HUES64 (cell line): ENCODE measurements around the gene ENPP1.
A peak's percentile ranks its signal among the peaks of the same experiment; 100 is the strongest.

Experiments
- H3K27ac ChIP-seq: 2 replicates; pipeline ENCODE4 v1.7.0; 2013; ENCODE audit warnings: low read depth, low read length, inconsistent platforms
- H3K27me3 ChIP-seq: 2 replicates; pipeline ENCODE4 v1.6.1; 2013; ENCODE audit warnings: mild to moderate bottlenecking, low read length; ENCODE audit not compliant: insufficient read depth
- H3K36me3 ChIP-seq: 2 replicates; pipeline ENCODE4 v1.6.1; 2013; ENCODE audit warnings: mild to moderate bottlenecking, low read length; ENCODE audit not compliant: insufficient read depth
- H3K4me1 ChIP-seq: 2 replicates; pipeline ENCODE4 v1.6.1; 2013; ENCODE audit warnings: mild to moderate bottlenecking, low read length, moderate library complexity; ENCODE audit not compliant: insufficient read depth
- H3K4me3 ChIP-seq: 2 replicates; pipeline ENCODE4 v1.5.1; 2013; ENCODE audit warnings: mild to moderate bottlenecking, low read length, moderate library complexity
- H3K9ac ChIP-seq: 2 replicates; pipeline ENCODE4 v1.6.1; 2013; ENCODE audit warnings: mild to moderate bottlenecking, low read depth, low read length
- H3K9me3 ChIP-seq: 2 replicates; pipeline ENCODE4 v1.6.1; 2013; ENCODE audit warnings: low read depth, low read length; ENCODE audit not compliant: insufficient read depth
- WGBS: fragments of 150-250, 120-280 bp; methylation state at CpG from one replicate; pipeline ENCODE4 v1.1.7; 2013; ENCODE audit warnings: missing lambda C conversion rate; 5-methylcytosine and 5-hydroxymethylcytosine counted together

The ENPP1 gene

DNA sequence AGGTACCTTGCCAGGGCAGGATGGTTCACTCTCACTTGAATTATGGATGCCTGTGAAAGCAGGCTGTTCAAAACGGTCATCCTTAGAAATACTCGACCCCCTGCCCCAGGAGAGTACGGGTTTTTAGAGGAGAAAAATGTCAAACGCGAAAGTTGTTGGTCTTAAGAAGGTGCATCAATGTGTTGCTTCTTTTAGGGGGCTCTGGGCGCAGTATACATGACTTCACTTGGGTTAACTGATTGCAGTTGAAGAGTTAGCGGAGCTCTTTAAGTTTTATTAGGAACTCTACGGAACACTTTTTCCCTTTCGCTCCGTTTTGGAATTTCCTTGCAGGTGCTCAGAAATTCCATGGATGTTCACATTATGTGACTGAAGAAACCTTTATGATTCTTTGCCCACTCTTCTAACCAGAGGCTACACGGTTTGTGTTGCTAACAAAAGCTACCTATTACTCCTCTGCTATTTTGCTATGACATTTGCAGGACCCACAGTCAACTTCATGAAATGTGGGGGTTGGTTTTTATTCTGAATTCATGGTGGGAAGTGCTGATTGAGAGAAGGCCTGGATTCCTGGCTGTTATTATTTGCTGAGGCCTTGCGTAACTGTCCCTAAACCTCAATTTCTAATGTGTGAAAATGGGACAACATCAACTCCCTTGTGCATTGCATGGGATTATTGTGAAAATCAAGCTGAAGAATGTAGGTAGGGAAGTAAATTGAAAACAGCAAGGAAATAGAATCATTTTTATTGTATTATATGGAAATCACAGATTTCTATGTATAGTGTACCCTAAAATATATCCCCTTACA is 845 bp downstream of the ENPP1 start:
- Histone ChIP-seq H3K27ac (peak overlapping the region; percentile 50; the same call in 1 of the 2 replicates), H3K4me3 (peak overlapping the region; percentile 76), H3K4me1 (peaks cover 20% of the 10 kb centered on the region), H3K9ac (peak overlapping the region; percentile 74), H3K9me3 (no peaks in the 10 kb centered on the region), H3K27me3 (peaks cover 31% of the 10 kb centered on the region), H3K36me3 (no peaks in the 10 kb centered on the region)
- 13% methylated on average over 12 of the region's 12 CpGs for WGBS

DNA sequence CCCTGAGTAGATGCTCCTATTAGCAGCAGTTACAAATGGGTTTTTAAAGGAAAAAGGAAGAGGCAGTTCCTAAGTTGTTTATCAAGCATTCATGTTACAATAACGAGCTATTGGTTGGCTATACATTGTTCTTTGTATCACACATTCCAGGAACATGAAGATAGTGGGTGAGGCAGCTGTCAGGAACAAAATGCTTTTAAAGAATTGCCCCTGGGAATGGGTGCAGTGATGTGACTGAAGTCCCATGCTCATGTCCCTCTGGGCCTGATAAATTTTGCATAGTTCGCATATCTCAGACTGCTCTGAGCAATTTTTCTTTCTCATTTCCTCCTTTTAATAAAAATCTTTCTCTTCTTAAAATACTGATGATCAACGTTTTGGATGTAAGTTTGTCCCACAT is 3.7 kb downstream of the ENPP1 start:
- WGBS = 81% methylated on average over 3 of the region's 3 CpGs
- no peak overlapping the region for H3K9ac ChIP-seq

DNA sequence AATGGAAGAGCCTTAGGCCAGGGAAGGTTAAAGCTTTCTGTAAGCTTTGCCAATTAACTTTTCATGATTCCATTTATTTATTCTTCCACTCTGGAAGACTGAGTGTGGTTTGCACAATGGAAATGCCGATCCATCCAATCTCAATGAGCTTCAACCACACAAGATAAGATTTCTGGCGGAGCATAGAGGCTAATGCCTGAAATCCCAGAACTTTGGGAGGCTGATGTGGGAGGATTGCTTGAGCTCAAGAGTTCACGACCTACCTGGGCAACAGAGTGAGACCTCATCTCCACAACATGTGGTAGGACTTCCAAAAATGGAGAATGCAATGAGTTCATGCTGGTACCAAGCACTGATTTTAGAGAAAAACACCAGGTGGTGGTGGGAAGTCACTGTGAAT is 6.2 kb downstream of the ENPP1 start:
- Histone ChIP-seq H3K27ac (no peak overlapping the region), H3K9ac (no peak overlapping the region)
- 95% methylated on average over 3 of the region's 3 CpGs for WGBS

More for the DNA sequence above, 3.7 kb downstream of the ENPP1 start:
- H3K4me3 ChIP-seq = no peak overlapping the region
- H3K27ac ChIP-seq = no peak overlapping the region
- peaks cover 21% of the 10 kb centered on the region for H3K4me1 ChIP-seq
- H3K9me3 ChIP-seq = no peaks in the 10 kb centered on the region
- H3K27me3 ChIP-seq = peaks cover 21% of the 10 kb centered on the region
- no peaks in the 10 kb centered on the region for H3K36me3 ChIP-seq

DNA sequence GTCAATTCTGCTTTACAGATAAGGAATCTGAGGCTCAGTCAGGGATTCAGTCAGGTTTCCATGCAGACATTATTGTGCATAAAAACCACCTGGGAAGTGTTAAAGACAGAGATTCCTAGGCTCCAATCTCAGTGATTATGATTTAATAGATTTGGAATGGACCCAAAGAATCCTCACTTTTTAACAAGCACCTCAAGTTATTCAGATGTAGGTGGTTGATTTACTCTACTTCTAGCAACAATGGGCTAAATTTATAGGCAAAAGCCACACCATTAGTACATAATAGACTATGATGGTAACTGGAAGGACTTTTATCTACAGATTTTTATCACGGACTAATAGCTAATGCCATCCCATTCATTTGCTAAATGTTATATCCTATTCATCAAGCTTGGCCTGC is 9.0 kb downstream of the ENPP1 start:
- H3K9ac ChIP-seq = no peak overlapping the region
- H3K9me3 ChIP-seq = no peaks in the 10 kb centered on the region
- no peak overlapping the region for H3K4me3 ChIP-seq
- H3K27me3 ChIP-seq = no peaks in the 10 kb centered on the region
- no peaks in the 10 kb centered on the region for H3K36me3 ChIP-seq
- peaks cover 9% of the 10 kb centered on the region for H3K4me1 ChIP-seq
- 78% methylated on average over 1 of the region's 1 CpG for WGBS
- no peak overlapping the region for H3K27ac ChIP-seq

More for the DNA sequence above, 6.2 kb downstream of the ENPP1 start:
- Histone ChIP-seq H3K4me1 (peaks cover 19% of the 10 kb centered on the region), H3K4me3 (no peak overlapping the region), H3K36me3 (no peaks in the 10 kb centered on the region), H3K27me3 (peaks cover 4% of the 10 kb centered on the region; the same call in 1 of the 2 replicates), H3K9me3 (no peaks in the 10 kb centered on the region)

DNA sequence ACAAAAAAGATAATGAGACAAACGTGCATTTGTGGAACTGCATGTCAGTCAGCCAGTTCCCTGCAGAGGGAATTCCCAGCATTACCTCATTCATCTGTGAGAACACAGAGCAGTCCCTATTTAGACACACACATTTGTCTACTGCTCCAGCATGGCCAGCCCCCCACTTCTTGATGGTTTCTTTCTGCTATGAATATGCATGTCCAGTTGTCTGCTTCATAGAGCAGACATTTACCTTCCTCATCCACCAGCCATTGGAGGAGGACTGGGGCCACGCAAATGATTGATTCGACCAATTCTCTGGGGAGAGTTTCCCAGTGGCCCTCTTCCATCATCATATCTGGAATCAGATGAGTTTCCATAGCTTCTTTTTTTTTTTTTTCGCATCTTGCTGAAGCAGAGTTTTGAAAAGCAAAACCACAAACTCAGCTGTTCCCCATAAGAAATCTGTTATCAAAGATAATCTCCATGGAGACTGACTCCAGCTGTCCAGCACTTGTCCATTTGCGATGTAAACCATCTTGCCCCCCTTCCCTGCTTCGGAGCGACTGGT is 11.8 kb downstream of the ENPP1 start:
- H3K36me3 ChIP-seq = no peaks in the 10 kb centered on the region
- WGBS = 92% methylated on average over 6 of the region's 7 CpGs
- H3K27ac ChIP-seq = no peak overlapping the region
- no peaks in the 10 kb centered on the region for H3K9me3 ChIP-seq
- H3K27me3 ChIP-seq = no peaks in the 10 kb centered on the region
- H3K9ac ChIP-seq = no peak overlapping the region
- H3K4me1 ChIP-seq = peaks cover 9% of the 10 kb centered on the region
- H3K4me3 ChIP-seq = no peak overlapping the region

DNA sequence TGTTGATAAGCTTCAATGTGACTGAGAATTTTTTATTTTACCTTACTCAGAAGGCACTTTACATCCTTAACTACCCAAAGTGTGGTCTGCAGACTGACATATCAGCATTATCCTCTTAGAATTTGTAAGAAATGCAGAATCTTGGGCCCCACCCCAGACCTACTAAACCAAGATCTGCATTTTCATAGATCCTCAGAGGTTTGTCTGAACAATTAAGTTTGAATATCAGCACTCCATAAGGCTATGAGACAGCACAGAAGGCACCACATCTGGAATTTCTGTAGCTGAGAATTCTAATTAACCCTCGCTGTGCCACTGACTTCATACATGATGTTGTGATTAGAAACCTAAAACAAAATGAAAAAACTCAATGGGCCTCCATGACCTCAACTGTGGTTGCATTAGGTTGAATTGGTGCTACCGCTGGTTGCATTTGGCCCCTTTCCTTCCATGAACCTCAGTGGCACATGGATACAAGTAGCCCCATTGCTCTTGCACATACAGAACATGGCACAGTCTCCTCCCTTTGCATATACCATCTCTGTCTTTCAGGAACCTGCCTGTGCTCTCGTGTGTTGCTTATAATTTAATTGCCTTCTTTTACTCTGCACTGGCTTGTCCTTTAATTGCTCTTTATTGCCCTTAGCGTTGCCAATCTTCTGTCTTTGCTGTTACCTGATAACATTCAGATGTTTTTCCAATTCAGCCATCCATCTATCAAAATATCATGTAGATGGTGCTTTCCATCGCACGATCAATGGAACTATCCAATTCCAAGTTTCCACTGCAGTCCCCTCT is 13.4 kb downstream of the ENPP1 start:
- Histone ChIP-seq H3K9me3 (no peaks in the 10 kb centered on the region), H3K27ac (no peak overlapping the region), H3K4me3 (no peak overlapping the region), H3K27me3 (no peaks in the 10 kb centered on the region), H3K36me3 (no peaks in the 10 kb centered on the region), H3K4me1 (peaks cover 9% of the 10 kb centered on the region), H3K9ac (no peak overlapping the region)
- 97% methylated on average over 6 of the region's 6 CpGs for WGBS

DNA sequence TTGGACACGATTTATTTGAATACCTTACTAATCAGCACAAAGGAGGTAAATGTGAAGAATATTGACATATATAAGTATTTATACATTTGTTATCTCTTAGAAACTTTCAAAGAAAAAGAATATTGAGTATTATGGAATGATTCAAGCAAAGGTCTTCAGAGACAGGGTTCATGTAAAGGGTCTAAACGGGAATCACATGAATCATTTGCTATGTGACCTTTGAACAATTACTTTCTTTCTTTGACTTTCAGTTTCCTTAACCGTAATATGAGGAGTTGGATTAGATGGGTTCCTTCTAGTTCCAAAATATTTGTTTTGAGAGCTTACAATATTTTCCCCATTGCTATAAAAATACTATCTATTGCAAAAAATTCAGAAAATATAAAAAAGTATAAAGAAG is 14.3 kb downstream of the ENPP1 start:
- 94% methylated on average over 1 of the region's 3 CpGs for WGBS
- H3K4me3 ChIP-seq = no peak overlapping the region
- no peaks in the 10 kb centered on the region for H3K36me3 ChIP-seq
- no peak overlapping the region for H3K27ac ChIP-seq
- no peaks in the 10 kb centered on the region for H3K9me3 ChIP-seq
- peaks cover 2% of the 10 kb centered on the region; the same call in 1 of the 2 replicates for H3K4me1 ChIP-seq
- H3K9ac ChIP-seq = no peak overlapping the region
- H3K27me3 ChIP-seq = no peaks in the 10 kb centered on the region

DNA sequence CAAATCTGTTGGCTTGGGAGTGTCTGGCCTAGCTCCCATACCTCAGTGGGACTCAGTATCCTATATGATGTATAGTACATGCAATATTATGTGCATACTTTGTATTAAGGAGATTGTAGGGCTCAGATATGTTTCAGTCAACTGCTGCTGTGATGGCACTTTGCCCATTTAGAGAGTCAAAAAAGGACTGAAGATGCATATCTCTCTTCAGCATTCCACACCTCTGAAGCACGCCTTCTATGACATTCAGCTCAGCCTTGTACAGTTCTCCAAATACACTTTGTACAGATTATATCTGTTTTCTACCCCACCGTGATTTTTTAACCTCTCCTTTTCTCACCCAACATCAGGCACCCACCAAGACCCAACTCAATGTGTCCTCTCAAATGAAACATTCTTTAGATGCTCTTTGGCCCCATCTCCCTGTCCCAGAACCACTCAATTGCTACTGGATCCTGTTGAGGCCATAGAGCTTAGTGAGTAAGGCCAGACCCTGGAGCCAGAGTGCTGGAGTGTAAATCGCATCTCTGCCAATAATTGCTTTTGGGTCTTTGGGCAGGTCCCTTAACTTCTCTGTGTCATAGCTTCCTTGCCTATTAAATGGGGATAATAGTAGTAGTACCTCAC is 15.6 kb downstream of the ENPP1 start:
- H3K27me3 ChIP-seq = no peaks in the 10 kb centered on the region
- H3K4me3 ChIP-seq = no peak overlapping the region
- H3K27ac ChIP-seq = no peak overlapping the region
- peaks cover 7% of the 10 kb centered on the region; the same call in 1 of the 2 replicates for H3K36me3 ChIP-seq
- no peaks in the 10 kb centered on the region for H3K4me1 ChIP-seq
- H3K9me3 ChIP-seq = no peaks in the 10 kb centered on the region
- 95% methylated on average over 3 of the region's 3 CpGs for whole genome bisulfite sequencing
- no peak overlapping the region for H3K9ac ChIP-seq

DNA sequence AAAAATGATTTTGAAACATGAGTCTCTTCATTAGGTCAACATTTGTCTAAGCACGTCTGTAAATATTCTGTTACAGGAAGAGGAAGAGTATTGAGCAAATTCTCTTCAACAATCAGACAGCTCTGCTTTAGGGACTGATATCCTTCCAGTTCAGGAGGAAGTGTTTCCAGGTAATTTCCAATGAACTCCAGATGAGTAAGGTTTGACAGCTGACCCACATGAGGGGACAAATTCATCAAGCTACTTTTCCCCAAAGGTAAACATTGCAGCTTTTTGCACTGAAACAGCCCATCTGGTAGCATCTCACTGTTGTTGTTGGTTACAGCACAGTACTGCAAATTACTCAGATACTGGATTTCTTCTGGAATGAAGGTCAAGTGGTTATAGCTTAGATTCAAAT is 18.1 kb downstream of the ENPP1 start:
- WGBS = 92% methylated on average over 1 of the region's 1 CpG
- Histone ChIP-seq H3K27ac (no peak overlapping the region), H3K4me1 (no peaks in the 10 kb centered on the region)

DNA sequence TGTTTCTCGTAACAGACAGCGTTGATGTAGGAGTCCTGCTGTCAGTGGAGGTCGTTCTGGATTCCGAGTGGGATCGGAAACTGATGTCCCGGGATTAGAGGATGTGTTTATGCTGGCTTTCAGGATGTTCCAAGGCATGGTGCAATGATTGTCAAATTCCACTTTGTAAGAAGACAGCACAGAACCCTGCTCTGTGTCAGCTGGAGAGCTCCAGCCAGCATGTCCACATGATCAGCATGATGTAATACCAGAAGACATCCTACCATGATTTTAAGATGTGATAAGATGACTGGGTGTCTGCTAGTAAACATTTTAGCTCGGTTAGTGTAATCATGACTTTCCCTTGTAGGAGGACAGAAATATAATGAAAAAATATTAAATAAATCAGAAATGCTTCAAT is 20.3 kb downstream of the ENPP1 start:
- no peak overlapping the region for H3K4me3 ChIP-seq
- H3K27me3 ChIP-seq = no peaks in the 10 kb centered on the region
- H3K27ac ChIP-seq = no peak overlapping the region
- no peaks in the 10 kb centered on the region for H3K9me3 ChIP-seq
- 91% methylated on average over 7 of the region's 7 CpGs for WGBS
- peaks cover 7% of the 10 kb centered on the region; the same call in 1 of the 2 replicates for H3K36me3 ChIP-seq
- H3K4me1 ChIP-seq = no peaks in the 10 kb centered on the region
- no peak overlapping the region for H3K9ac ChIP-seq

More for the DNA sequence above, 18.1 kb downstream of the ENPP1 start:
- H3K4me3 ChIP-seq = no peak overlapping the region
- no peak overlapping the region for H3K9ac ChIP-seq
- H3K36me3 ChIP-seq = peaks cover 7% of the 10 kb centered on the region; the same call in 1 of the 2 replicates
- no peaks in the 10 kb centered on the region for H3K9me3 ChIP-seq
- H3K27me3 ChIP-seq = no peaks in the 10 kb centered on the region
